ENCODE measurements around the gene CLDN12.
A peak's percentile ranks its signal among the peaks of the same experiment; 100 is the strongest.
"Not testable (repeated sequence)": the region's sequence is repeated elsewhere in the genome, so short reads cannot be mapped to it uniquely, and the experiment has no call there.

The CLDN12 gene

DNA sequence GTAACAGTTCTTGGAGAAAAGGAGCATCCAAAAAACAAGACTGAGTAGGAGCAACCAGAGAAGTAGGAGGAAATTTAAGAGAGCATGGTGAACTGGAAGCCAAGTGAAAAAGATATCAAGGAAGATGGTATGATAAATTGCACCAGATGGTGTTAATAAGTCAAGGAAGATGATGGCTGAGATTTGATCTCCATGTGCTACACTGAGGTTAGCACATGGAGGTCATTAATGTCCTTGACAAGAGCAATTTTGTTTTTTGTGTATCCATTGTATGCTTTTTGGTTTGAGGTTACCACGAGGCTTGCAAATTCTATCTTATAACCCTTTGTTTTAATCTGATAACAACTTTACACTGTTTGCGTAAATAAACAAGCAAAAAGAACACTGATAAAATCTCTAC is 54.8 kb downstream of the CLDN12 start:
- no peaks in the 10 kb centered on the region for H3K27me3 ChIP-seq (replicated peaks)
- no peaks in the 10 kb centered on the region for H3K36me3 ChIP-seq (replicated peaks)
- TF ChIP-seq, protein P1, sequence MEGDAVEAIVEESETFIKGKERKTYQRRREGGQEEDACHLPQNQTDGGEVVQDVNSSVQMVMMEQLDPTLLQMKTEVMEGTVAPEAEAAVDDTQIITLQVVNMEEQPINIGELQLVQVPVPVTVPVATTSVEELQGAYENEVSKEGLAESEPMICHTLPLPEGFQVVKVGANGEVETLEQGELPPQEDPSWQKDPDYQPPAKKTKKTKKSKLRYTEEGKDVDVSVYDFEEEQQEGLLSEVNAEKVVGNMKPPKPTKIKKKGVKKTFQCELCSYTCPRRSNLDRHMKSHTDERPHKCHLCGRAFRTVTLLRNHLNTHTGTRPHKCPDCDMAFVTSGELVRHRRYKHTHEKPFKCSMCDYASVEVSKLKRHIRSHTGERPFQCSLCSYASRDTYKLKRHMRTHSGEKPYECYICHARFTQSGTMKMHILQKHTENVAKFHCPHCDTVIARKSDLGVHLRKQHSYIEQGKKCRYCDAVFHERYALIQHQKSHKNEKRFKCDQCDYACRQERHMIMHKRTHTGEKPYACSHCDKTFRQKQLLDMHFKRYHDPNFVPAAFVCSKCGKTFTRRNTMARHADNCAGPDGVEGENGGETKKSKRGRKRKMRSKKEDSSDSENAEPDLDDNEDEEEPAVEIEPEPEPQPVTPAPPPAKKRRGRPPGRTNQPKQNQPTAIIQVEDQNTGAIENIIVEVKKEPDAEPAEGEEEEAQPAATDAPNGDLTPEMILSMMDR (IDR thresholded peaks at IDR 0.05; ENCODE audit: low read depth, low read length, missing control alignments): no peak
- DNase-seq: no peak
- in situ Hi-C loops (cut with HindIII; ENCODE audit: low pct_ligation_motif_present, low sequenced_read_pairs): no loop called here
- no peak overlapping the region for H3K4me3 ChIP-seq (ENCODE audit: low read depth, low read length)
- H3K27ac ChIP-seq: no peak overlapping the region

DNA sequence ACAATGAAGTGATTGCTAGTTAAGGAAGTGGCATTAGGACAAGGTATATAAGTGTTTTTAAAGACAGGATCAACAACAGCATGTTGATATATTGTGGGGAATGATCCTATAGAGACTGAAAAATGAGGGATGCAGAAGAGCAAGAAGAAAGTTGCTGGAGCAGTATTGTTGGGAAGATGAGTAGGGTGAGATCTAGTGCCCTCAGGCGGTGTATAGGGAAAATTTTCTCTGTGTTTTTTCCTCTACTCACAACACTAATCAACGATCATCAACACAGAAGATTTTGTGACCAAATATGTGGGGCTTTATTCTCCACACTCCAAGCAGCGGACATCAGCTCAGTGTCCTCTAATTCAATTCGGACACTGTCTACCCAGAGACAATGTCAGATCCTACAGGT is 56.6 kb downstream of the CLDN12 start:
- no peaks in the 10 kb centered on the region for H3K27me3 ChIP-seq (replicated peaks)
- no peak overlapping the region for H3K4me3 ChIP-seq (ENCODE audit: low read depth, low read length)
- in situ Hi-C loops (cut with HindIII; ENCODE audit: low pct_ligation_motif_present, low sequenced_read_pairs): no loop called here
- no peaks in the 10 kb centered on the region for H3K36me3 ChIP-seq (replicated peaks)
- no peak for DNase-seq
- H3K27ac ChIP-seq: no peak overlapping the region
- TF ChIP-seq, protein P1 (IDR thresholded peaks at IDR 0.05; ENCODE audit: low read depth, low read length, missing control alignments): peak; percentile 43

DNA sequence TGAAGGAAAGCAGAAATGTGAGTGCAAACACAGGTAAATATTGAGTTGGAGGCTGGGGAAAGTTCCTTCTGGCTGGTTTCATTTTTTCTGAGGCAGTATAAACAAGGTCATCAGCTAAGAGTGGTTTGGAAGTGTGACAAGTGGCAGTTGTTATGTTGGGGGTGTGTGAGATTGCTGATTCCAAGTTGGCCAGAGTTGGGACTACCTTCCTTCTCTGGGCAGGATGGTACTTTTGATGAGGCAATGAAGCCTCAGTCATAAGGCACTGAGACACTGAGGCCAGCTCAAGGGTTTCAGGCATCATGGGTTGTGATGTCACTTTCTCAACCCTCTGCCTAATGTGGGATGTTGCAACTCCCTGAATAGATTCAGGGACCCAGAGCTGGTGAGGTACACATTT is 58.0 kb downstream of the CLDN12 start:
- Histone ChIP-seq H3K27ac (no peak overlapping the region), H3K4me3 (ENCODE audit: low read depth, low read length) (no peak overlapping the region), H3K36me3 (replicated peaks) (no peaks in the 10 kb centered on the region), H3K27me3 (replicated peaks) (no peaks in the 10 kb centered on the region)
- DNase-seq: no peak
- TF ChIP-seq, protein P1 (IDR thresholded peaks at IDR 0.05; ENCODE audit: low read depth, low read length, missing control alignments): no peak
- in situ Hi-C loops (cut with HindIII; ENCODE audit: low pct_ligation_motif_present, low sequenced_read_pairs): no loop called here

DNA sequence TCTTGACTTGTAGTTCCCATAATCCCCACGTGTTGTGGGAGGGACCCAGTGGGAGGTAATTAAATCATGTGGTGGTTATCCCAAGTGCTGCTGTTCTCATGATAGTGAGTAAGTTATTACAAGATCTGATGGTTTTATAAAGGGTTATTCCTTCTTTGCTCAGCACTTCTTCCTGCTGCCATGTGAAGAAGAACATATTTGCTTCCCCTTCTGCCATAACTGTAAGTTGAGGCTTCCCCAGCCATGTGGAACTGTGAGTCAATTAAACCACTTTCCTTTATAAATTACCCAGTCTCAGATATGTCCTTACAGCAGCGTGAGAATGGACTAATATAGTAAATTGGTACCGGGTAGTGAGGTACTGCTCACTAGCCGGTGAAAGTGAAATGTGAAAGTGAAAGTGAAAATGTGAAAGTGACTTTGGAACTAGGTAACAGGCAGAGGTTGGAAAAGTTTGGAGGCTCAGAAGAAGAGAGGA is 59.9 kb downstream of the CLDN12 start:
- H3K27ac ChIP-seq; in situ Hi-C loops (cut with HindIII; ENCODE audit: low pct_ligation_motif_present, low sequenced_read_pairs); DNase-seq; H3K4me3 ChIP-seq (ENCODE audit: low read depth, low read length); H3K27me3 ChIP-seq (replicated peaks); H3K36me3 ChIP-seq (replicated peaks): not testable (repeated sequence)

All from brain microvascular endothelial cell (primary cell).